Lower lobe of right lung (tissue), 2 donors: ENCODE data around the gene IFIT3. TPM values are rescaled to one million over a fixed set of nuclear protein-coding genes. Genes with fewer than 3 reads are reported as not detected.

Source experiments
- ATAC-seq, 2 donors: fragments of 200-7000 bp; cut with Tn5 transposase; one replicate each; pipeline ENCODE4 v1.9.1; 2020 to 2022; ENCODE audit warnings: mild to moderate bottlenecking in 2 of 2, moderate library complexity in 2 of 2
- DNase-seq: peaks from one replicate; pipeline ENCODE4 v3.0.0-alpha.2; 2020
- H3K27ac ChIP-seq: fragments of 200-600 bp; one replicate; pipeline ENCODE4 v1.8.0; 2022
- H3K27me3 ChIP-seq: fragments of 200-600 bp; one replicate; pipeline ENCODE4 v1.8.0; 2022; ENCODE audit warnings: low read depth
- H3K36me3 ChIP-seq: fragments of 200-600 bp; one replicate; pipeline ENCODE4 v1.8.0; 2022; ENCODE audit warnings: mild to moderate bottlenecking
- H3K4me1 ChIP-seq: fragments of 200-600 bp; one replicate; pipeline ENCODE4 v1.8.0; 2022
- H3K4me3 ChIP-seq: fragments of 200-600 bp; one replicate; pipeline ENCODE4 v1.8.0; 2022; ENCODE audit warnings: mild to moderate bottlenecking
- H3K9me3 ChIP-seq: fragments of 200-600 bp; one replicate; pipeline ENCODE4 v1.8.0; 2022
- CTCF ChIP-seq: fragments of 200-600 bp; IDR thresholded peaks from one replicate; pipeline ENCODE4 v1.8.0; 2022; ENCODE audit warnings: antibody characterized with exemption, mild to moderate bottlenecking
- intact Hi-C: fragments of 100-400 bp; cut with DNase I; formaldehyde crosslinking; loops from one replicate; pipeline ENCODE4 v1.11.0; 2022
- long read RNA-seq: library from polyadenylated mRNA; unstranded; transcript quantifications from one replicate; pipeline ENCODE4 v2.0.0, GENCODE V29; 2021
- total RNA-seq: library from RNA; stranded (reverse); fragmentation: NEBNext Ultra II Directional; extraction: Animal tissue kit (Norgen Biotek cat#: 25700); gene quantifications from one replicate; pipeline ENCODE4 v1.2.1, GENCODE V29; 2021
- donor health status: DM: no; HTN: yes; CAD: no; lungs with severe emphysema.

IFIT3 gene, protein sequence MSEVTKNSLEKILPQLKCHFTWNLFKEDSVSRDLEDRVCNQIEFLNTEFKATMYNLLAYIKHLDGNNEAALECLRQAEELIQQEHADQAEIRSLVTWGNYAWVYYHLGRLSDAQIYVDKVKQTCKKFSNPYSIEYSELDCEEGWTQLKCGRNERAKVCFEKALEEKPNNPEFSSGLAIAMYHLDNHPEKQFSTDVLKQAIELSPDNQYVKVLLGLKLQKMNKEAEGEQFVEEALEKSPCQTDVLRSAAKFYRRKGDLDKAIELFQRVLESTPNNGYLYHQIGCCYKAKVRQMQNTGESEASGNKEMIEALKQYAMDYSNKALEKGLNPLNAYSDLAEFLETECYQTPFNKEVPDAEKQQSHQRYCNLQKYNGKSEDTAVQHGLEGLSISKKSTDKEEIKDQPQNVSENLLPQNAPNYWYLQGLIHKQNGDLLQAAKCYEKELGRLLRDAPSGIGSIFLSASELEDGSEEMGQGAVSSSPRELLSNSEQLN
- 117 TPM for total RNA-seq
- long read RNA-seq, transcript IFIT3-202 (2 exons, 2,496 nt), result major isoform, 201 of 292 reads
- long read RNA-seq, transcript IFIT3-201 (2 exons, 2,455 nt), result minor isoform, 51 of 292 reads
- long read RNA-seq, partial matches to known transcripts, result 32 of 292 reads
- long read RNA-seq, other reads (novel, unspliced or antisense), result 8 of 292 reads

DNA sequence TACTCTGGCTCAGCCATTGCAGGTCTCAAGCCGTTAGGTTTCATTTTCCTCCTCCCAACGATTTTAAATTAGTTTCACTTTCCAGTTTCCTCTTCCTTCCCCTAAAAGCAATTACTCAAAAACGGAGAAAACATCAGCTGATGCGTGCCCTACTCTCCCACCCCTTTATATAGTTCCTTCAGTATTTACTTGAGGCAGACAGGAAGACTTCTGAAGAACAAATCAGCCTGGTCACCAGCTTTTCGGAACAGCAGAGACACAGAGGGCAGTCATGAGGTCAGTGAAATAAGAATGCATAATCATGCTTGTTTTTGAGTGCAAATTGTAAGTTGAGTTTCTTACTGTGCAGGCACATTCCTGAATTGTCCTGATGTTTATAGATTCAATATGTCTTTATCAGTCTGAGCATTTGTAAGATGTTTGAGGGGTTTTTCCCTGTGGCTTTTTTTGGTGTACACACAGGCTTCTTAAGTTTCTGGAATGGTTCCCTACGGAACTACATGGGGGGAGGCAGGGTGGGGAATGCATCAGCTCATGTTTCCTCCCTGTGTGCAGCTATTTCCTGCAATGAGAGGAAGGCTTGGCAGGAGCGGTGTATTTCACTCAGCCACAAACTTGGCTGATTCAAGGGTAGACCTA lies at the start of gene IFIT3:
TSS of gene IFIT3 (plus strand) at position 195 of the 639 bp plus-strand sequence. CDS start at position 272, 77 bp downstream.
- H3K4me3 ChIP-seq, result peak within 1 kb of the TSS; percentile 55
- peak; percentile 86 to 87 for ATAC-seq
- peak within 1 kb of the TSS; percentile 88 for H3K27ac ChIP-seq
- no peaks in the 10 kb centered on the region for H3K27me3 ChIP-seq
- H3K4me1 ChIP-seq, result peaks cover 54% of the 10 kb centered on the region
- intact Hi-C loops, result no loop called here
- no peaks in the 10 kb centered on the region for H3K36me3 ChIP-seq
- no peaks in the 10 kb centered on the region for H3K9me3 ChIP-seq
- no peak for TF ChIP-seq CTCF
- DNase-seq, result peak; percentile 53

- Histone ChIP-seq H3K36me3 (no peaks in the 10 kb centered on the region), H3K27ac (peak overlapping the region; percentile 75), H3K27me3 (no peaks in the 10 kb centered on the region), H3K9me3 (no peaks in the 10 kb centered on the region), H3K4me1 (peaks cover 28% of the 10 kb centered on the region), H3K4me3 (no peak overlapping the region)
- peak; percentile 66 to 91 for ATAC-seq
- intact Hi-C loops, result no loop called here
- TF ChIP-seq CTCF, result no peak
- DNase-seq, result no peak
Observed at GRCh38 chr10:89278034-89278535, 49.7 kb upstream of the IFIT3 start.

DNA sequence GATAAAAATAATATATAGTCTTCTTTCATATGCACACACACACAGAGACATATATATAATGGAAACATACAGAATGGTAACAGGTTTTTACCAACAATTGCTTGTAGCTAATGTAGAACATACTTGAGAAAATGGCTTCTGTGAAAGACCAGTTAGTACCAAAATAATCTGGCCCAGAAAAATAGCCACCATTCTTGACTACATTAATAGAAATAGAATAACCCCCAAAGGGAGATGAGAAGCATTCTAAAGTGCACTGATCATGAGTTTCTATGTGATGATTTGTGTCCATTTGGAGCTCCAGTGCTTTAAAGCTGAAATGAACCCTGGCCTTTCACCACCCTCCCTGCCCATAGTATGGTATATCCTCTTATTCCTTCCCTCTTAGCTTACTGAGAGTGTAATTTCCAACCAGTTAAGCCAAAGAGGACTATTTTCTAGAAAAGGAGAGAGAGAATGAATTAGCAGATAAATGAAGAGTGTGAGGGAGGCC lies 48.9 kb upstream of the IFIT3 start:
- H3K27me3 ChIP-seq, result no peaks in the 10 kb centered on the region
- no peak for DNase-seq
- no peak overlapping the region for H3K4me3 ChIP-seq
- ATAC-seq, result no peak
- H3K36me3 ChIP-seq, result no peaks in the 10 kb centered on the region
- H3K27ac ChIP-seq, result no peak overlapping the region
- H3K4me1 ChIP-seq, result peaks cover 37% of the 10 kb centered on the region
- H3K9me3 ChIP-seq, result no peaks in the 10 kb centered on the region
- no peak for TF ChIP-seq CTCF
- intact Hi-C loops, result no loop called here

DNA sequence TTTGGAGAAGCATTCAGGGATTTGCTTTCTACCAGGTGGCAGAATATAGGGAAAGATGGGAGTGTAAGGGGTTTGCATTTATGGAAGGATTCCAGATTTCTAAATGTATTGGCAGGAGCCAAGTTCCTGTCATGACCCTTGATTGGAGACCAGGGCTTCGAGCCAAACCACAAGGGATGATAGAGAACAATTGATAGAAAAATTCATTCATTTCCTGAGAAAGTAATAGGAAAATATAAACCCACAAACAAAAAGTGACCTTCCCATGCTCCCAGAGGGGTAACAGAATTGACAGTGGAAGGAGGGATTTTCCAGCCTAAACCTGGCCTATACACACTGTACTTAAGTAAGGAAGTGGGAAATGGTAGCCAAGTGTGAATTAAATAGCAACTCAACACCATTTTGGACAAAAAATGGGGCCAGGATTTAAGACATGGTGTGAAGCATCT lies 48.4 kb upstream of the IFIT3 start:
- H3K27ac ChIP-seq, result no peak overlapping the region
- intact Hi-C loops, result no loop called here

More for the DNA sequence above, 48.4 kb upstream of the IFIT3 start:
- DNase-seq (no peak), ATAC-seq (no peak)
- Histone ChIP-seq H3K27me3 (no peaks in the 10 kb centered on the region), H3K9me3 (no peaks in the 10 kb centered on the region), H3K4me3 (no peak overlapping the region), H3K4me1 (peaks cover 42% of the 10 kb centered on the region), H3K36me3 (no peaks in the 10 kb centered on the region)
- no peak for TF ChIP-seq CTCF
